Esophagus squamous epithelium (tissue), 4 donors: Measurements from ENCODE around the gene ZFHX3.

ENCODE experiments used
- CTCF ChIP-seq, 6 experiments: fragments of 450-650 bp in 4 of 6; fragments of 200-600 bp in 2 of 6; sonication (generic) in 2 of 6; IDR thresholded peaks; one replicate each; pipeline ENCODE4 v1.5.1; 2016 to 2019; ENCODE audit warnings: antibody characterized with exemption in 6 of 6, mild to moderate bottlenecking in 4 of 6, moderate library complexity in 4 of 6
- POLR2A ChIP-seq, 4 donors: fragments of 450-650 bp; IDR thresholded peaks; one replicate each; pipeline ENCODE4 v1.6.1; 2017; ENCODE audit warnings: antibody characterized with exemption in 4 of 4, mild to moderate bottlenecking in 4 of 4, moderate library complexity in 3 of 4

GRCh38 chr16:72787130-72787513 is 260.8 kb downstream of the ZFHX3 start:
- TF ChIP-seq CTCF (IDR thresholded peaks at IDR 0.05) (no peak), POLR2A (IDR thresholded peaks at IDR 0.05) (no peak)
